Cardiac fibroblast (primary cell): ENCODE measurements around the gene AP2M1.

Experiments used
- DNase-seq, 2 donors: peaks; one replicate each; pipeline versions ENCODE4 v3.0.0 to v3.0.0-alpha.2; 2010; ENCODE audit warnings: low read depth in 2 of 2
- H3K4me3 ChIP-seq, 2 donors: replicated peaks in 1 of 2; 1 replicate in 1 of 2; 2 replicates in 1 of 2; pipeline ENCODE4 v1.5.1; 2011; ENCODE audit warnings: low read depth in 2 of 2, low read length in 2 of 2, mild to moderate bottlenecking in 2 of 2, moderate library complexity in 1 of 2
- CTCF ChIP-seq: IDR thresholded peaks from one replicate; pipeline ENCODE4 v1.5.1; 2011; ENCODE audit warnings: low read depth, mild to moderate bottlenecking, low read length, inconsistent platforms

Gene AP2M1

GRCh38 chr3:184193991-184194539 lies 19.4 kb downstream of the AP2M1 start:
- TF ChIP-seq CTCF: no peak
- DNase-seq: no peak
- H3K4me3 ChIP-seq: no peak overlapping the region

GRCh38 chr3:184196536-184196935 lies 21.9 kb downstream of the AP2M1 start:
- TF ChIP-seq CTCF: no peak
- no peak overlapping the region for H3K4me3 ChIP-seq
- DNase-seq: no peak

DNA sequence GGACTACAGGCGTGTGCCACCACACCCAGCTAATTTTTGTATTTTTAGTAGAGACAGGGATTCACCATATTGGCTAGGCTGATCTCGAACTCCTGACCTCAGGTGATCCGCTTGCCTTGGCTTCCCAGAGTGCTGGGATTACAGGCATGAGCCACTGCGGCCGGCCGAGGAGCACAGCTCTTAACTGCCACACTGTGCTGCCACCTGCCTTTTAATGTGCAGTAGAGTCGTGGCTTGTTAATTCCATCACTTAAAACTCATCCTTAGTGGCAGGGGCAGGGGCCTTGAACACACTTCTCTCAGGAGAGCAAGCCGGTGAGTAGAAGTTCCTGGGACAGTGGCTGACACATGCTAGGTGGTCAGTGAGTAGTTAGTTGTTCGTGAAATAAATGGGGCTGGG lies 23.9 kb downstream of the AP2M1 start:
- DNase-seq: no peak
- H3K4me3 ChIP-seq: no peak overlapping the region
- TF ChIP-seq CTCF: no peak

- H3K4me3 ChIP-seq: no peak overlapping the region
- no peak for TF ChIP-seq CTCF
- DNase-seq: no peak
Observed at GRCh38 chr3:184200825-184201224, 26.2 kb downstream of the AP2M1 start.

DNA sequence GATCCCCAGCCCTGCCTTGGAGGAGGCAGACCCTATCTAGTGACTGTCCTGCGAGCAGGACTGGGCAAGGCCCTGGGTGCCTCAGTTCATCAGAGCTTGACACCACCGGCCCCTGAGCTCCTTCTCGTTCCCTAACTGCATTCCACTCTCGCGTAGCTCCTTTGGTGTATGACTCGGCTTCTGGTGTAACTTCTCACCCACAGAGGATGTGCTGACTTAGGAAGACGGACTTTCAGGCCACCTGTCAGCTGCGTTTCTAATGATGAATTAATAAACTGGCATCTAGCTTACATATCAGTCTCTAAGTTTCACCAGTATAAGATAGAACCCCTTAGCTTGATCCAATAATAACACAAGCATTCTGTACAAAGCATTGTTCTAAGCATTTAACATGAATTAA lies 28.9 kb downstream of the AP2M1 start:
- H3K4me3 ChIP-seq: no peak overlapping the region
- no peak for TF ChIP-seq CTCF
- DNase-seq: no peak

- peak in 1 of 2 donors; percentile 31 for DNase-seq
- TF ChIP-seq CTCF: no peak
- no peak overlapping the region for H3K4me3 ChIP-seq
Observed at GRCh38 chr3:184209146-184209923, 34.7 kb downstream of the AP2M1 start.
